Stimulated activated CD4-positive, alpha-beta T cell treated with anti-CD3 and anti-CD28 coated beads, Interleukin-12 subunit alpha, Interleukin-12 subunit beta, amount 100 ng/mL, for 48 hours (primary cell): ENCODE measurements around the gene ANKLE1.

Source experiments
- DNase-seq, 3 donors: peaks; one replicate each; pipeline ENCODE4 v3.0.0-alpha.2; 2020; ENCODE audit warnings: low read depth in 2 of 3, low spot score in 1 of 3

Gene ANKLE1

GRCh38 chr19:17305216-17305516, 23.5 kb downstream of the ANKLE1 start:
- no peak for DNase-seq

- peak; percentile 89 to 95 (median 92) for DNase-seq
Measured at GRCh38 chr19:17305517-17306284, 24.0 kb downstream of the ANKLE1 start, which contains the start of gene MRPL34. Gene MRPL34 (plus strand): TSS chr19:17305872. CDS start chr19:17305893, 21 bp downstream.

DNA sequence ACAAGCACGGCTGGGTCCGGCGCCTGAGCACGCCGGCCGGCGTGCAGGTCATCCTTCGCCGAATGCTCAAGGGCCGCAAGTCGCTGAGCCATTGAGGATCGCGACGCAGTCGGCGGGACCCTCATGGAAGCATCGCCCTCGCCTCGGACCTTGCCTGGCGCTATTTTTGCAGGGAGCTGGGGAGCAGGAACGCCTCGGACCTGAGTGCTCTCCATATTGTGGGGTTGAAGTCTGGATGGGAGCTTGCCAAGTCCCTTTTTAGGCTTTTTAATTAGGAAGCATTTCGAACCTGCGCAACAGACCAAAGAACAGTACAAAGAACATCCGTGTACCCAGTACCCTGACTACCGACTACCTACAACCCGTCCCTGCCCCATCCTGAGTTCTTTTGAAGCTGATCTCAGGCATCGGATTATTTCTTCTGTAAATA, 24.6 kb downstream of the ANKLE1 start:
- no peak for DNase-seq

GRCh38 chr19:17307876-17308377, 26.2 kb downstream of the ANKLE1 start:
- DNase-seq = no peak

- peak; percentile 98 to 99 (median 99) for DNase-seq
Measured at GRCh38 chr19:17309198-17309964, 27.7 kb downstream of the ANKLE1 start, which contains the start of gene DDA1. Gene DDA1 (plus strand): TSS chr19:17309563. CDS start chr19:17309655, 92 bp downstream.

DNA sequence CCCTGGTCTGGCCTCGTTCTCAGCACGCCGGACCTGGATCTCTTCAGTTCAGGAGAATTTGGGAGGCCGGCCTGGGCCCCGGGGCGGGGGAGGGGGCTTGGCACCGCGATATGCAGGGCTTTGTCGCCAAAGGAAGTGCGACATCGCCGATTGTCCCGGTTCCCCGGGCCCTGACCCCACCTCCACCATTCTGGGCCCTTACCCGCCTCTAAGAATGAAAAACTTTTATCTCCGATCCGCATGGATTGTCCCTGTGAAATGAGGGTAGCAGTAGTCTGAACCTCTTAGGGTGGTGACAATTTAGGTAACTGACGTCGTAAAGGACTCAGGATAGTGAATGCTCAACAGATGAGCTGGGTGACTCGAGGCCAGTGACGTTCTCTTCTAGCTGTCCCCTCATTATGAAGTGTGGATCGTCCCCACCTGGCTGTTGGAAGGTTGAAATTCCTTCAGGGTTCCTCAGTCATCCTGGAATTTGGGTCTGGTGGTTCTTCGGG, 28.3 kb downstream of the ANKLE1 start:
- DNase-seq = no peak

- no peak for DNase-seq
Measured at GRCh38 chr19:17311455-17312188, 29.9 kb downstream of the ANKLE1 start.

- DNase-seq = no peak
Measured at GRCh38 chr19:17312189-17313113, 30.8 kb downstream of the ANKLE1 start.

DNA sequence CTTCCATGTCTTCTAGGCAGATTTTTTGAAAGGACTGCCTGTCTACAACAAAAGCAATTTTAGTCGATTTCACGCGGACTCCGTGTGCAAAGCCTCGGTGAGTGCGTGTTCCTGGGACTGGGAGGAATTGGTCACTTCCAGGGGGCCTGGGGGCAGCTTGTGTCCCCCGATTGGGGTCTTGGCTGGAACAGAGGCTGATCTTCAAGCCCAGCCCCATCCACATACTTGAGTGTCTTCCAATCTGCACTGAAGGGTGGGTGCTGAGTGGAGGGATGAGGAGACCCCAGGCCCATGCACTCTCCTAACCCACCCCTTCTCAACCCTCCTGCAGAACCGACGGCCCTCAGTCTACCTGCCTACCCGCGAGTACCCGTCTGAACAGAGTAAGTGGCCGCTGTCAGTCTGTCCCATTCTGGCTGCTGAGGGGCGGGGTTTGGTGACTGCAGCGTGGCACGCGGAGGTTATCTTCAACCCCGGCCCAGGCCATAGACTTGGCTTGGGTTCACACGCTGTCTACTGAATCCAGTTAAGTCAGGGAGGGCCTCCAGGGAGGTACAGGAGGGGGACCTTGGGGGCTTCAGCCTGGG, 32.4 kb downstream of the ANKLE1 start:
- no peak for DNase-seq

- DNase-seq = no peak
Measured at GRCh38 chr19:17318966-17319365, 37.3 kb downstream of the ANKLE1 start.

DNA sequence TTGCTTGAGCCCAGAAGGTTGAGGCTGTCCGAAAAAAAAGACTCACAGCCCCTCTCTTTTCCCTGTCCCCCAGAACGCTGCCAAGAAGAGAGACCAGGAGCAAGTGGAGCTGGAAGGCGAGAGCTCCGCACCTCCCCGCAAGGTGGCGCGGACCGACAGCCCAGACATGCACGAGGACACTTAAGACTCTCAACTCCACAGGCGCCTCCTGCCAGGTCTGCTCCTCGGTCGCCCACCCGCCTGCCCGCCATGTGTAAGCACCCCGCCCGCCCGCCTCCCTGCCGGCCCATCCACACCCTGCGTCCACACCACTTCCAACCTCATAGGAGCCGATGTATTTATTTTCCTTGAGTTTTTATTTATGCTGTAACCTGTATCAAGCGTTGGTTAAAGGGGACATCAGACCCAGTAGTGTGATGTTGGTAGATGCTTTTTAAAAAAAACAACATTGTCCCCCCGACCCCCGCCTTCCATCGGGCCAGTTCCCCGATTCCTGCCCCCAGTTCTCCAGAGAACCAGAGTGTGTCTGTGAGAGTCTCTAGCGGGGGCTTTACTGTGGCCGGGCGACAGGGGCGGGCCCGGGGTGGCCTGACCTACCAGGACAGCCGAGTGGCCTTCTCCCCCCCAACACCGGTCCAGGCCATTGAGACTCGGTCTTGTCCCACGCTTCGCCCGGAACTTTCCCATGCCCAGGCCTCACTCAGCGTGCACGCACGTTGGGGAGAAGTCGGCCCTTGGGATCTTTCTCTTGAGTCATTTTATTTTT, 38.0 kb downstream of the ANKLE1 start:
- DNase-seq = no peak

DNA sequence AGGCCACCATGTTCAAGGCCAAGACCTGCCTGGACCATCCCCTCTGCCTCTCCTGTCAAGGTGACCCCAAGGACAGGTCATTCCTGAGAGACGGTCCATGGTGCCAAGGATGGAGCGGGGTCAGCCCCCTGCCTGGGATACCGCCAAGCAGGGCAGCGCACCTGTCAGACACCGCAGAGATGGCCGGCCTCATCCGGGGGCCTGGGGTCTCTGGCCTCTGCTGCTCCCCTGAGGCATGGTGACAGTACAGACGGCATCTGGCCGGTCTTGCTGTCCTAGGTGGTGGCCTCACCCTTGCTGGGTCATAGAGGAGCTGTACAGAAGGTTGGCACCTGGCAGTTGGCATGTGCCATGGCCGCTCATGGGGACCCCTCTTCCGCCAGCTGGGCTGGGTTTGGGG, 38.7 kb downstream of the ANKLE1 start:
- DNase-seq = no peak

- no peak for DNase-seq
Measured at GRCh38 chr19:17321655-17322489, 40.2 kb downstream of the ANKLE1 start.

- DNase-seq = no peak
Measured at GRCh38 chr19:17322854-17323253, 41.2 kb downstream of the ANKLE1 start.

DNA sequence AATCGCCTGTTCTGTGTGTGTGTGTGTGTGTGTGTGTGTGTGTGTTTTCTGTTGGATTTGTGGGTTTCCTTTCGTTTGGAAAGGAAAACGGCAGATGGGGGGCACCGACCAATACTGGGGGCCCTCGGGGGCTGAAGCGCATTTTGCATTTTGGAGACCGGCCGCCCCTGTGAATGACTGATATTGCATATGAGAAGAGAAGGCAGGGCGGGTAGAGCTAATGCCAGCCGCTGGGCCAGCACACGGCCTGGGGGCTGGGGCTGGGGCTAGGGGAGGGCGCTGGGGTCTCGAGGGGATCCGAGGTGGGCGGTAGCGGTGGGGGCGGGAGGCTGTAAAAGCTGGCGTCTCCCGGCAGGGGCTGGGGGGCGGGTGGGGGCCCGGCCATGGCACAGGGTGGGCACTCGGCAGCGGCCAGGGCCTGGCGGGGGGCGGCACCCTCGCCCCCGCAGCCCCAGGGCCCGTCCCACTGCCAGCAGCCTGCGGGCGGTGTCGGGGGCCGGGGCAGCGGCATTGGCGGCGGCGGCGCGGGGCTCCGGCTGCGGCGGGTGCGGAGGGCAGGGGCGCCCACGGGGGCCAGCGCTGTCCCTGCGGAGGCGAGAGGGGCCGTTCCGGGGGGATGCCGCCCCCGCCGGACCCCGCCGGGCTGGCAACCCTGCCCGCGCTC, 41.7 kb downstream of the ANKLE1 start:
- no peak for DNase-seq

DNA sequence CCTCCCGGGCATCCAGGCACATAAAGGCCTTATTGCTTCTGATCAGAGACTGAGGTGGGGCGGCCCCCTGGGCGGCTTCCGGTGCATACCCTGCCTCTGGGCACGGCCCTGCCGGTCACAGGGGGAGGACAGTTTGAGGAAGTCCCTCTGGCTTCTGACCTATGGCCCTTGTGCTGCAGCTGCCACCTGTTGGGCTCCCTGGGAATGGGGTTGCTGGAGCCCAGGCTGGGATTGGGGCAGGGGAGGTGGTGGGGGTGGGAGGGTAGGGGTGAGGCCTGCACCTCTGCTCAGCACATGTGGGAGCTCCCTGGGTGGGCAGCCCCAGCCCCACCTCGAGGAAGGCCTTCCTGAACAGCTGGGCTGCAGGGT, 42.2 kb downstream of the ANKLE1 start:
- DNase-seq = no peak

DNA sequence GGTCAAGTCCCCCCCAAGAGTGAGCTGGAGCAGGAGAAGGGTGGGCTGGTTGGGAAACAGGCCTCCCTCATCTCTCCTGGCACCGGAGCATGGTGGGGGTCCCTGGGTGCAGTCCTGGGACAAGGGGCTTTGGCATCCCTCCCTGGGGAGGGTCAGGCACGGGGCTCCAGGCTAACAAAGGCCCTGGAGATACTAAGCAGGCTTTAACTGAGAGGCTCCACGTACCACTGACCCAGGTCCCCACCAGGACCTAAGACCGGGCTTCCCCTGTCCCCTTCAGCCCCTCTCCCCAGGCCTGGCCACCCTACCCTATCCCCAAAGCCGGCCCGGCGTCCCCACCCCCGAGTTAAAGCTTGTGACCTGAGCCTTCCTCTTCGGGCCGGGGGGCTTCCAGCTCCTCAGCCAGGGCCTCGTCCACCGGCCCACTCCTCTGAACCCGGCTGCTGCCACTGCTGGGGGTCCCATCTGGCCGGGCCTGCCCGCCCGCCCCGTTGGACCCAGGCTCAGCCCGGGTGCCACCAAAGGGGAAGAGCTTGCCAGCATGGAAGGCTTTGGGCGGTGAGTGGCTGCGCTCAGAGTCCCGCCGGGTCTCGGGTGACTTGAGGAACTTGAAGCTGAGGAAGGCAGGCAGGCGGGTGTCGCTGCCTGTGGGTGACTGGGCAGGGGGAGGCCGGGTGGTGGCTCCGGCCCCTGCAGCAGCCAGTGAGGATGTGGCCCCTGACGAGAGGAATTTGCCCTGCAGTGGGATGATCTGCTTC, 42.8 kb downstream of the ANKLE1 start:
- DNase-seq = no peak
